SIG-M5 treated with dmso at 0.1 percent for 504 hours (cell line): ENCODE data around the gene C10orf67.

Source experiments
- DNase-seq: peaks from one replicate; lab custom pipeline; 2025; ENCODE audit not compliant: unreplicated experiment; lab: John Stamatoyannopoulos, UW

C10orf67 gene

DNA sequence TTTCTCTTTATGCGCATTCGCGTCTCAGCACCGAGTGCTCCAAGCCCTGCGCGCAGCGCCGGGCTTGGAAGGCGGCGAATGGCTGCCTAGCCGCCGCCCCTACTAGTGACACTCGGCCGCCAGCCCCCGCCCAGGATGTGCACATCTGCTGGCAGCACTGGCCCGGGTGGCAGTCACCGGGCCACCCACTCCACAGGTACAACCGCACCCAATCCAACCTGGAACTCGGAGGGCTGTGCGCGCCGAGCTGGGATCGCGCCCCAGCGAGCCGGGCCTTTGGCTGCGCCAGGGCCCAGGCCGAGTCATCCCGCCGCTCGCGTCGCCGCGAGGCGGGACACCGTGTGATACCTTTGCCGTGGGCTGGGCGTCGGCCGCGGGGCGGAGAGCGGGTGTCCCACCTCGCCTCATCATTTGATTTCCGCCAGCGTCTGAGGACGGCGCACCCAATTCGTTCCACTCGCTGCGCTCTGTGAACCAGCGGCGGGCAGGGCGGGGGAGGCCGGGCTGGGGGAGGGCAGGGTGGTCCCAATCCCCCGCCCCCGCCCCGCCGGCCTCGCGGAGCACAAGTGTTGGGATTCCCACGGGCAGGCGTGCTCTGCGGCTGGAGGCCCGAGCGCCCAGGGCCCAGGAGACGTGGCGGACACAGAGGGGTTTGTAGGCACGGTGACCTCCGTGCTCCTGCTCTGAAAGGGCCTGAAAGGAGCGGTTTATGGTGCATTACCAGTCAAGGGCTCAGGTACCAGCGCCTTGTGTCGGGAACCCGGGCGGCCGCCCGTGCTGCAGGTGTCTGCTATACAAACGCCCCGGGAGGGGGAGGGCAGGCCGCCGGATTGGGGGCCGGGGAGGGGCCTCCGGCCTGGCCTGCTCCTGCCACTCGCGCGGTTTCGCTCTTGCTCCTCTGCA is 170.3 kb downstream of the C10orf67 start:
- no peak for DNase-seq

DNA sequence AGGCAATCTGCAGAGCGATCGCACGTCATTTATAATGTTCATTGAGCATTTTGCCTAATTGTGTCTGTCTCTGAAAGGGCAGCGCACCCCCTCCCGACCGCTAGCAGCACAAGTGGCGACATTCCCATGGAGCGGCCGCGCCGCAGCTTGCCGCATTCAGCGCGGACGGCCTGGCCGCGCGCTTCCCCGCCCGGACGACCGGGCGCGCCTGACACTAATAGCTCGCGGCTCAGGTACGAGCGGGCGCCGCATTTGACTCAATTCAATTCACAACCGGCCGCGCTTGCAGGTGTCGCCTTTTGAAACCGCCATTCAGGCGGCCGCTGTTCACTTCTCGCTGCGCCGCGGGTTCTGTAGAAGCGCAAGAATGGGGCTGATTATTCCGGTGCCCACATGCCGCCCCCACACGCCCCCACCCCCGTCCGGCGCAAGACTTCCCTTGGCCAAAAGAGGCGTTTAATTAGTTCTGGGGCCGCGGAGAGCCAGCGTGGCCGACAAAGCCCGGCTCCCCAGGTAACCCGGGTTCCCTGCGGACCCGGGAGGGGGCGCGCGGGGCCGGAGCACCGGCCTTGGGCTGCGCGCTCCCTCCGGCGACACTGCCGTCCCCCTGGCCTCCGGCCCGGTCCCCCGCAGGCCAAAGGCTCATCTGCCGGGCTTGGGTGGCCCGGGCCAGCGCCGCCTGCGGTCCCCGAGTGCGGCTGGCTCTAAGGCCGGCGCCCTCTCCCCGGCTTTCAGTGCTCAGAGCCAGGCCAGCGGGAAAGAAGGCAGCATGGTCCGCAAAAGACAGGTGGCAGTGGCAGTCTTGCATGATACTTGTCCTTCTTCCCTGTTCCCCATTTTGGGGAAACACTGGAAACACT is 171.2 kb downstream of the C10orf67 start:
- DNase-seq = no peak

DNA sequence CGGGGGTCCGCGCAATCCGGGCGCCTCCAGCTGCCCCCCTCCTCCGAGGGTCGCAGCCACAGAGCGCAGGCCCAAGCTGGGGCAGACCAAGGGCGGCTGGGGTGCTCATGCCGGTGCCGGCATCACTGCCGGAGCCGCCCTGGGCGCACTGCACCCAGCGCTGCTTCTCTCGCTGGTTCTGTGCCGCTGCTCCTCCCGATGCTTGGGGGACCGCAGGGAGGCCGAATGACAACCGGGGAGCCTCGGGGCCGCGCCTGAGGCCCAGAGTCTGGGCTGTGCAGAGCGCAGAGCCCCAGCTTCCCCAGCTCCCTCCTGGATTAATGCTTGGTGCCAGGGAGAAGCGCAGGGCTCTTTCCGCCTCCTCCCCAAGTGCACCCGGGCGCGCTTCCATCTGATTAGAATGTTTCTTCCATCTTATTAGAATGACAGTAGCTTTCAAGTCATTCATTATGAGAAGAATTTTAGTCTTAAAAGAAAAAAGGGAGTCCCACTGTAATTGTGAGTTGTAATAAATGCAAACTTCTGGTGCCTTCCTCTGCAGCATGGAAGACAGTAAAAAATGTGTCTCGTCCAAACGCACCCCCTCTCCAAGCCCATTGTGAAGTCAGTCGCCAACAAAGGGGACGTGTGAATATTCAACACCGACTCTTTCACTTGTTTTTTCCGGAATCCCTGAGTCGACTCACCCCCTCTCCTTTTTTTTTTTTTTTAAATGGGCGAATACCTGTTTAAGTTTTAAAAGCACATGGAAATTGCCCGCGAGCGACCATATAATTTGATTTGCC is 172.0 kb downstream of the C10orf67 start:
- no peak for DNase-seq

DNA sequence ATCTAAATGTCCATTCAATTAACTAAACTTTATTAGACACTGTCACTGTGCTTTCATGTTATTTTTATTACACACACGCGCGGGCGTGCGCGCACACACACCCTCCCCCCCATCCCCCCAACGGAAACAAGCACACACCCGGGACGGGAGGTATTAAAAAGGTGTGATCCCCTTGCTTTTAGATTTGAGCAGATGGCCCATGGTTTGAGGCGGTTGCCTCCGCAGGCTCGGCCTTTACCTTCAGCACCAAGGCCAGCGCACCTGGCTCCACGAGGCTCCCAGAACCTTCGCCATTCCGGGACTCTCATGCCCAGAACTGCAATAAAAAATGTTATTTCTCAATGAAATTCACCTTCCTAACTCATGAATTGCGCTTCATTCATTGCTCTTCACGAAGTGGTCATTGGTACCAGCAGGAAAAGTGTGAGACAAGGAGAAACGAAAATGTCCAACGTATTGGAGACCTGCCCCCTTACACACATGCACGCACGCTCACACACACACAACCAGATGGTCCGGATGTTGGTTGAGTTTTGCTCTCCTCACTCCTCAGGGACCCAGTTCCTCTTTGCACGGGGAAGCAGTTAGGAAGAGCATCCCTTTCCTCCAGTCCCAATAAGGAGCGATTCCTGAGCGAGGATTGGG is 173.2 kb downstream of the C10orf67 start:
- DNase-seq = no peak

DNA sequence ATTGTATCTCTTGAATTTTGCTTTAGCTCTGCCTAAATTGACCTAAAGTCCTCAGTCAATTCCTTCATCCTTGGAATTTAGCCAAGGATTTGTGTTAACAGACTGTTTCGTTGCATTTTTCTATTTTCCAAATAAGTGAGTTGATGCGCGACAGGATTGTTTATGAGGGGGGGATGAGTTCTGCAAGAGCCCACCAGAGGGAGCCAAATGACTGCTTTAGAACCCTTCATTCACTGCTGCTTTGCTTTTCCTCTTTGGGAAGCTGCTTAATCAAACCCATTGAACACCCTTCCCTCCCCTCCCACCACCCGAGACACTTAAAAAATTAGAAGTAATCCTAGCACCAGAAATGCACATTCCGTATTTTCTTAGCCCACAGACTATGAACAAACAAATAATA is 186.2 kb downstream of the C10orf67 start:
- DNase-seq = peak; percentile 38

DNA sequence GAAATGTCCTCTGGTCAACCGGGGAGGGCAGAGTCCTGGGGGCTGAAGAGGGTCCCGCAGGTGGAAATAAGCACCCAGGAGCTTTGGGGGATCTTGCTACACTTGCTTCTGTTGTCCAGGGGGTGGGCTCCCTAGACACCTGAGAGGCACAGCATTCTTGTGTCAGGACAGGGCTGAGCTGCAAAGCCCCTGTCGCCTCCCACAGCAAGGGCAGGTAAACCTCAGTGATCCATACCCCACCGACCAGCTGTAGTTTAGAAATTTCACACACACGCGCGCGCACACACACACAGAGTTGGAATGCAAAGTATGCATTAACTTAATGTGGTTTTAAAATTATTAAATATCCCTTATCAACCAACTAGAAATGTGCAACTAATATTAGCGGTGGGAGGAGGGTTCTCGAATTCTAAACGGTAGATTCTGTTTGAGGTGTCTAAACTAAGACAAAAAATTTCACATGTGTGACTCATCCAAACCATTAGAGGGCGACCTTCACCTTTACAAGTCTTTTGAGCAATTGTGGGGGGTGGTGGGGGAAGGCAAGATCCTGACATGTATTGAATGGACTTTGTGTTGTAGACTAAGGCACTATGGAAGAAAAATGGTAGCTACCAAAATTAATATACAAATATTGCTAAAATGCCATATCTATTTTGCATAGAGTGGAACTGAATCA is 186.8 kb downstream of the C10orf67 start:
- peak; percentile 37 for DNase-seq

DNA sequence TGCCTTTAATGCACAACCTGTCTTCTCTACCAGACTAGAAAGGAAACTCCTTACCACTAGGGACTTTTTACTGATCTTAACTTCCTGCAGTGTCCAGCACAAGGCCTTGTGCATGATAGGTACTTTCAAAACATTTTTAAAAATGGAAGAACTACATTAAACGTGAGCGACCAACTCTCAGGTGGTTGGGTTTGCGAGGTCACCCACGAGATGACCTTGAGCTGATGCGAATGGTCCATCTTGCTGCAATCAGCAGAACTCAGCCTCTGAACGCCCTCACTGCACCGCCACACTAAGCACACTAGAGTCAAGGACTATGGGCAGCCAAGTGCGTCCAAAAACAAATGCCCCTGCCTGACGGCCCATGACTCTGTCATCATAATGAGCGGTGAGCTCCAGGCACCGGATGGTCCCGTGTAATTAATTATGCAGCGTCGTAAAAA is 187.3 kb downstream of the C10orf67 start:
- DNase-seq = no peak

DNA sequence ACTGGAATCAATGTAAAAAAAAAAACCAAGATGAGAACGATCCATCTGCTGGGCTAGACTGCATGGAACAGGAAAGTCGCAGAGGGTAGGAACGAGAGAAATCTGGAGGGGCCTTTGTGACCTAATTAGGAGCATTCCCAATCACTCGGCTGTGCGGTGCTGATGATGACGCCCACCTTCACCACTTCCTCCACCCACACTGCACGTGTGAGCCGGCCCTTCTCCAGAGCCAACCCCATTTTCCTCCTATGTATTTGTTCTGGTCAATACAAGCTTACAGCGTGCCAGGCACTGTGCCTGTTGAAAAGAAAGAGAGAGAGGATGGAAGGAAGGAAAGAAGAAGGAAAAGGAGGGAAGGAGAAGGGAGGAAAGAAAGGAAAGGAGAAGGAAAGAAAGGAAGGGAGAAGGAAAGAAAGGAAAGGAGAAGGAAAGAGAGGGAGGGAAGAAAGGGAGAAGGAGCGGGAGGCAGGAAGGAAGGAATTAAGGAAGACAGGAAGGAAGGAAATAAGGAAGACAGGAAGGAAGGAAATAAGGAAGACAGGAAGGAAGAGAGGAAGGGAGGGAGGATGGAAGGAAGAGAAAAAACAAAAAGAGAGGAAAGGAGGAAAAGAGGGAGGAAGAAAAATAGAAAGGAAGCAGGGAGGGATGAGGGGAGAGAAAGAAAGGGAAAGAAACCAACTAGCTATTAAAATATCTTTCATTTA is 188.0 kb downstream of the C10orf67 start:
- no peak for DNase-seq

DNA sequence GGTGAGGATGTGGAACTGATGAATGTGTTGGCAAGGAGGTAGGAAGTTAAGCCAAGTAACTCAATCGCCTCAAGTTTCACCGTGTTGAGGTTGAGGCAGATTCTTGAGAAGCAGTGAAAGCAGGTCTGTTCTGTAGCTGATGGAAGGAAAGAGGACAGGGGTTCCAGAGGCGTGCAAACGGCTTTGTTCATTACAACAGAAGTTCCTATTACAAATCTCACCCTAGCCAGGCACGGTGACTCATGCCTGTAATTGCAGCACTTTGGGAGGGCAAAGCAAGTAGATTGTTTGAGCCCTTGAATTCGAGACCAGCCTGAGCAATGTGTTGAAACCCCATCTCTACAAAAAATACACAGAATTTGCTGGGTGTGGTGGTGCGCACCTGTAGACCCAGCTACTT is 189.4 kb downstream of the C10orf67 start:
- DNase-seq = peak; percentile 20
